HG03066 (cell line): Measurements from ENCODE around the gene FCN2.

Experiments
- ATAC-seq: cut with Tn5 transposase; IDR thresholded peaks from one replicate; pipeline ENCODE4 v1.9.1; 2021; ENCODE audit warnings: low read depth; ENCODE audit not compliant: unreplicated experiment

Gene FCN2

DNA sequence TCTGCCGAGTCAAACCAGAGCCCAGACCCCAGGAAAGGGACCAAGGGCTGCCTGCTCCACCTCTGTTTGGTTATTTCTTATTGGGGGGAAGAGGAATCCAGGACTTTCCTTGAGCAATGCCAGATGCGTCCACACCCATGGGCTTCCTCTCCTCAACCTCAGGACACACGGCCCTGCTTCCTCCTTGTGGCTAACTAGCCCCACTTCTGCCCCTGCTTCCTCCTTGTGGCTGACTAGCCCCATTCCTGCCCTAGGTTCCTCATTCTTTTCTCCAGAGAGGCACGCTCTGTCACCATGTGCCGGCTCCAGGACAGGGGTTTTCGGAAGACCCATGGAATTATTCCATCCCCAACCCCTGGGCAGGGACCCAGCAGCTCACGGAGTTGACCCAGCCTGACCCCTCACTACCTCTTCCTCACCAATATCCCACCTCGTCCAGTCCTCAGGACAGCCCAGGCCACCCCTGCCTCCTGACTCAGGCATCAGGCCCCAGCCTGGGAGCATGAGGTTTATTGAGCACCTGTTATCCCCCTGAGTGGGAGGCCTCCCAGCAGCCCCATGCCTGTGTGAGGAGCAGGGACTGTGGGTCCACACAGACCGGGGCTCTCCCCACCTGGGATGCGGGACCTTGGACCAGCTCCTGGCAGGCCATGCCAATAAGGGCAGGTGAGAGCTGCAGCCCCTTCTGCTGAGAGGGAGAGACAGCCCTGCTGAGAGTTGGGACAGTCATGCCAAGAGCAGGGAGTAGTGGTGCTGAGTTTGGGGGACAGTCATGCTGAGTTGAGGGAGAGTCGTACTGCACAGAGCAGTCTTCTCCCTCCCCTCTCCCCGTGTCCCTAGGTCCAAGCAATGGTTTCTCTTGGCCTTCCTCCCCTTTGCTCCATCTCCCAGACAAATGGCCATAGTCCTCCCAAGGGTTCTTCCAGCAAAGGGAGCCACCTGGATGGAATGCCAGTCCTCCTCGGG lies 48.9 kb downstream of the FCN2 start:
- ATAC-seq, result no peak

DNA sequence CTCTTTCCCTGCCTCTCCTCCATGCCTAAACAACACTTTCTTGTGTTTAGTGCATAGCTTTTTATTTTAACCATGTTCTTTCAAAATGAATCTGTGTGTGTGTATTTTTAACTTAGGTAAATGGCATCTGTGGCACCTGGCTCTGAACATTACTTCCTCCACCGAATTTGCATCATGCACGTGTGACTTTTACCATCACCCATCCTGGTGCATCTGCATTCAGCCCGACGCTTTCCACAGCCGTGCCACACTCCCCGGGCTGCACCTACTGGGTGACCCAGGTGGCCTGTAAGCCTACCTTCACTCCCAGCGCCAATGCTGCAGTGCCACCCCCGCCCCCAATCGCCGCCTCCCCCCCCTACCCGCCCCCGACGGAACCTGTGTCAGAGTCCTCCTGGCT lies 49.8 kb downstream of the FCN2 start:
- ATAC-seq, result peak; percentile 51

DNA sequence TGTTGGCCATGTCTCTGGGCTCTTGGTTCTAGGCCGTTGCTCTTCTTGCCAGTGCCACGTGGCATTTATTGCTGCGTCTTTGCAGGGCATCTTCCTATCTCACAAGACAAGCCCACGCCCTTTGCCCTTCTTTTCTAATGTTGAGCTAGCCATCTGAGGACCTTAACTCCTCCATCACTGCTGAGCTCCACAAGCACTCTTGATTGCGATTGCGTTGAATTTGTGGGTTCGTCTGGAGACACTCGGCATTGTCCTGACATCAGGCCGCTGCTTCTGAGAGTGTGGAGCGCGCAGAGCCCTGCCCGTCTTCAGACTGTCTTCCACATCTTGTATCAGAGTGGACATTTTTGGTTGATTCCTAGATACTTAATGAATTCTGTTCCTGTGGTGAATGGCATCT lies 51.6 kb downstream of the FCN2 start:
- ATAC-seq, result no peak

DNA sequence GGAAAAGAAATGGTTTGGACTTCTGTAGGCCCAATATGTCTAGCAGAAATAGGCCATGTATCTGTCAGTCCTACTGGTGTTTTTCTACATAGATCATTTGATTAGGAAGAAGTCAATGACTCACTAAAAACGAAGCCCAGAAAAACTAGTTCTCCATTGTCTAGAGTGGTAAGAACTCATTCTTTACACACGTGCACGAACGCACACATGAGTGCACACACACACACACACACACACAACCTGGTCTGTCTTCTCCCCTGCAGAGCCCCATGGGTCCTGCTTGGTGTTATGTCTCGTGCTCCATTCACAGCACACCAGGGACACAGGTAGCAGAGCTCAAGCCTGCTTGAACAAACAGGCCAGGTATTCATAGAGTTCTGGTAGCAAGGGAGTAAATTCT lies 52.0 kb downstream of the FCN2 start:
- no peak for ATAC-seq

DNA sequence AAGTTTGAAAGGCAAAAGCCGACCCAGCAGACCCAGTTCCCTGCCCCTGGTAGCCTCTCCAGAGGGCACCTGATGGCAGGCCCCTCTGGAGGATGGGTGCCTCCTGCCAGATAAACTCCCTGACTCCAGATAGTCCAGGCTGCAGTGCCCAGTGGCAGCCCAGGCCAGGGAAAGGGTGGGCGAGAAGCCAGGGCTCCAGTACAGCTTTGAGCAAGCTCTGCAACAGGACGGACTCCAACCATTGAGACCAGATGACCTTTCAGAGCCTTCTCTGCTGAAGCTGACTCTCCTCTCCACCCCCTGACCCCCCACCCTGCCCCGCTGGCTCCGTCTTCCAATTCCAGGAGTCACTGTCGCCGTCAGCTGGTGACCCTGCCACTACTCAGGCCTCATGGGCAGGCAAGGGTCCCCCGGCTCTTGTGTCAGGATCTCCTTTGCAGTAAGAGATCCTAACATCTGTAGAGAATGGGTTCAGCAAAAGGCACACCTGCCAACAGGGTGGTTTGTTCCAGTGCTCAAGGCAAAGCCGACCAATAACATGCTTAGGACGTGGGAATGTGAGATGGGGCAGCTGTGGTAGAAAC lies 52.6 kb downstream of the FCN2 start:
- no peak for ATAC-seq

DNA sequence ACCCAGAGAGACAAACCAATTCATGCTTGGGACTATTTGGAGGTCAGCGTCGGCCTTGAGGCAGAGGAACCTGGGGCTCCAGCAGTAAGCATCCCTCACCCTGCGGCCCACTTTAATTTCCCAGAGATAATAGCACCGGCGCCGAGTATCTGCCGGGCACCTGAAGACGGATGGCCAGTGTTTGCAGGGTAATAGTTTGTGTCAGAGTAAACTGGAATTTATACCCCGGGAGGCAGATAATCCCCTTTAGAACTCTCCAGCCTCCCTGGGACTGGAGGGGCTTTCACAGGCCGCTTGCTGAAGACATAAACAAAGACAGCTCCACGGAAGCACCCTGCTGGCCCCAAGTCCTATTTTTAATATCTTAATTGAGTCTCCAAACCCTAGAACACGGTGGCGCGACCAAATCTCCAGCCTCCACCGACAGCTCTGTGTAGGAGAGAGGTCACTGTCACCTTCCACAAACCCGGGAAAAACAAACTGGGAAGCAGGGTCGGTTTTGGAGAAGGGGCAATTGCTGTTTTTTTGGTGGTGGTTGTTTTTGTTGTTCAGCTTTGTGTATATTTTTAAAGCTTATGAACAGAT lies 54.5 kb downstream of the FCN2 start:
- ATAC-seq, result no peak

DNA sequence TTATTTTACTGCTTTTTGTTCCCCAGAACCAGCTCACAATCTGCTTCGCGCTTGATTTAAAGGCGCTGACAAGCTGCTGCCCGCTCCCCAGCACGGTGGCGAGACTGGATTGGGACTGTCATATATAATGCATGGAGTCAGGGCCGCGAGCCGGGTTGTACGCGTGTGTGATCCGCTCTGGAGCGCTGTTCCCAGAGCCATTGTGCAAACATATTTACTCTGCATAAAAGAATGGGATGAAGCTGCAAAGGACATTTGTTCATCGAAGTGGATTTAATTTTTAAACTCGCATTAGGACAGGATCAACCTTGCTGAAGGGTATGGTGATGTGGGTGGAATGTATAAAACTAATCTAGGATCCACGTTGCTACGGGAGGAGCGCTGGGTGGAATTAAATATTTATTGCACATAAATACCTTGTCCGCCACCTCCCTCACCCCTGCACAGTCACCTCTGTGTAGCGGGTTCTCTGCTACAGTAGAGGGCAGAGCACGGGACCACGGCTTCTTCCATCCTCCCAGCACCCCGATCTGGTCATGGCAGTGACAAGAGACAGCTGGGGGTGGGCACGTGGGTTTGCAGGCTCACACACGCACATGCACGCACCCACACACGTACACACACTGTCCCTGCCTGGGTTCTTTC lies 55.2 kb downstream of the FCN2 start:
- no peak for ATAC-seq

DNA sequence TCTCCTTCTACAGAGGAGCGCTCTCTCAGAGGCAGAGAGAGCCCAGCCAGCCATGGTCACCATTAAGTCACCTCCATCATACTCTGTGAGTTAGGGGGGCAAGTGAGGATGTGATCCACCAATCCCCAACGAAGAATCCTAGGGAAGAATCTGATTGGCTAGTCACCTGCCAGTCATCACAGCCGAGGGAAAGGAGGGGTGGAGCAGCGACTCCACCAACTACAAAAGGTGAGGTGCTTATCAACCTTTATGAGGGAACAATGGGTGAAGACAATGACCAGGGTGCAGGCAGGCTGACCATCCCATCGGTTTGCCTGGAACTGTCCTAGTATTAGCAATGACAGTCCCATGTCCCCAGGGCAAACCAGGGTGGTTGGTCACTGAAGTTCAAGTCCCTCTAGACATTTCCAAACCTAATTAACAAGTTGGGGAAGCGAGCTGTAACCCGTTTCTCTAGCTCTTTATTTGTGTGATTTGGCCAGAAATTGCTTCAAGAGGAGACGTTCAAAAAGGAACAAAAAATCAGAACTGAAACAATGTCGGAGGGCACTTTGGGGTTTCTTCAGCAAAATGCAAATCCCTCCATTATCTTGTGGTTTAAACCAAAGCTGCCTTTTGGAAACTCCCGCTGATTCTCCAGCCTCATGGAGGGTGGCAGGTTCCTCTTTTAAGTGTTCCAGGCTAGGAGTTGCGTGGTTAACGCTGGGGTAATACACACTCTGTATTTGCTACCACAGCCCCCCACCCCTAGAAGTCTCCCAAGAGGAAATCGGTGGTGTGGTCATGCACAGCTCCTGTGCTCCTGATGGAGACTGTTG lies 55.9 kb downstream of the FCN2 start:
- no peak for ATAC-seq
